Measurements from ENCODE around the gene DHRSX.

DNA sequence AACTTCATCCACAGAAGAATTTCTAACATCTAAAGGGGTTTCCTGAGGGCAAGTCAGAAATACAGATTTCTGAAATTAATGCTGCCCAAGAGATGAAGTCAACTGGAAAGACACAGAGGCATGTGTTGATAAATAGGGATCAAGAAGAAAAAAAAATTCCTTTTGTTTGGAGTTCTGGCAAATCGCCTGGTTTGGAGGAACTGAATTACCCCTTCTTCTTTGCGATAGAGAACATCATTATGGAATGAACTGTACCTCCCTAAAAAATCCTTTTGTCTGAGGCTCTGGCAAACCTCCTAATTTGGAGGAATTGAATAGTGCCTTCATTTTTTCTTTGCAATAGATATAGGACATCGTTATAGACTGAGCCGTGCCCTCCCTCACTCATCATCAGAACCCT, 200.9 kb downstream of the DHRSX start:
- no peak for TF ChIP-seq POLR2A (IDR thresholded peaks at IDR 0.05)
- no peak for TF ChIP-seq CTCF (IDR thresholded peaks at IDR 0.05)

Measured in testis (tissue), 2 donors.